ENCODE data around the gene FSIP1. TPM values are rescaled to one million over a fixed set of nuclear protein-coding genes. Genes with fewer than 3 reads are reported as not detected.

FSIP1 gene
- total RNA-seq, 1 donor from 2014 or later = 2.9 TPM

- H3K36me3 Mint-ChIP-seq = peaks cover 14% of the 10 kb centered on the region
- H3K9me3 Mint-ChIP-seq = no peaks in the 10 kb centered on the region
- no peak overlapping the region for H3K27ac Mint-ChIP-seq
- H3K4me3 Mint-ChIP-seq = no peak overlapping the region
- DNase-seq (ENCODE audit: extremely low spot score, unreplicated experiment) = no peak
- peaks cover 6% of the 10 kb centered on the region for H3K4me1 Mint-ChIP-seq (ENCODE audit: unreplicated experiment)
- TF ChIP-seq CTCF (conservative IDR thresholded peaks at IDR 0.05) = no peak
- peaks cover 3% of the 10 kb centered on the region for H3K27me3 Mint-ChIP-seq
These were observed 184.9 kb downstream of the FSIP1 start for GRCh38 chr15:39597751-39598185.

- peaks cover 6% of the 10 kb centered on the region for H3K4me1 Mint-ChIP-seq (ENCODE audit: unreplicated experiment)
These were observed 185.3 kb downstream of the FSIP1 start for GRCh38 chr15:39597336-39597735.

GRCh38 chr15:39596358-39597051 is 186.1 kb downstream of the FSIP1 start:
- Mint-ChIP-seq H3K4me3 (no peak overlapping the region), H3K4me1 (ENCODE audit: unreplicated experiment) (peaks cover 6% of the 10 kb centered on the region), H3K36me3 (peaks cover 23% of the 10 kb centered on the region), H3K9me3 (no peaks in the 10 kb centered on the region), H3K27ac (no peak overlapping the region), H3K27me3 (peaks cover under 1% of the 10 kb centered on the region)
- TF ChIP-seq CTCF (conservative IDR thresholded peaks at IDR 0.05) = no peak
- no peak for DNase-seq (ENCODE audit: extremely low spot score, unreplicated experiment)

More at GRCh38 chr15:39597336-39597735, 185.3 kb downstream of the FSIP1 start:
- Mint-ChIP-seq H3K27ac (no peak overlapping the region), H3K4me3 (no peak overlapping the region), H3K27me3 (peaks cover 3% of the 10 kb centered on the region), H3K36me3 (peaks cover 18% of the 10 kb centered on the region), H3K9me3 (no peaks in the 10 kb centered on the region)
- no peak for TF ChIP-seq CTCF (conservative IDR thresholded peaks at IDR 0.05)
- DNase-seq (ENCODE audit: extremely low spot score, unreplicated experiment) = no peak

GRCh38 chr15:39595338-39596221 is 187.1 kb downstream of the FSIP1 start:
- H3K27me3 Mint-ChIP-seq = no peaks in the 10 kb centered on the region
- H3K4me3 Mint-ChIP-seq = no peak overlapping the region
- H3K4me1 Mint-ChIP-seq (ENCODE audit: unreplicated experiment) = peaks cover 6% of the 10 kb centered on the region
- no peak for DNase-seq (ENCODE audit: extremely low spot score, unreplicated experiment)
- H3K9me3 Mint-ChIP-seq = no peaks in the 10 kb centered on the region
- peaks cover 31% of the 10 kb centered on the region for H3K36me3 Mint-ChIP-seq
- no peak for TF ChIP-seq CTCF (conservative IDR thresholded peaks at IDR 0.05)
- H3K27ac Mint-ChIP-seq = no peak overlapping the region

GRCh38 chr15:39594446-39595337 is 187.9 kb downstream of the FSIP1 start:
- no peak for TF ChIP-seq CTCF (conservative IDR thresholded peaks at IDR 0.05)
- no peaks in the 10 kb centered on the region for H3K9me3 Mint-ChIP-seq
- peaks cover 6% of the 10 kb centered on the region for H3K4me1 Mint-ChIP-seq (ENCODE audit: unreplicated experiment)
- DNase-seq (ENCODE audit: extremely low spot score, unreplicated experiment) = no peak
- no peak overlapping the region for H3K27ac Mint-ChIP-seq
- H3K36me3 Mint-ChIP-seq = peaks cover 31% of the 10 kb centered on the region
- H3K4me3 Mint-ChIP-seq = no peak overlapping the region
- no peaks in the 10 kb centered on the region for H3K27me3 Mint-ChIP-seq
